Activated naive CD8-positive, alpha-beta T cell treated with anti-CD3 and anti-CD28 coated beads, Interleukin-2, amount 50 U/mL, for 24 hours (primary cell): ENCODE measurements around the gene GRID1.

ENCODE experiments used
- ATAC-seq: fragments of 150-1000 bp; cut with Tn5 transposase; one replicate; pipeline ENCODE4 v1.10.0; 2021
- DNase-seq: peaks from one replicate; pipeline ENCODE4 v3.0.0; 2021
- H3K27ac Mint-ChIP-seq: one replicate; pipeline ENCODE4 v1.8.0; 2021; ENCODE audit warnings: mild to moderate bottlenecking, mixed read lengths
- H3K27me3 Mint-ChIP-seq: one replicate; pipeline ENCODE4 v1.8.0; 2021; ENCODE audit warnings: mixed read lengths
- H3K36me3 Mint-ChIP-seq: one replicate; pipeline ENCODE4 v1.8.0; 2021; ENCODE audit warnings: low read depth, mixed read lengths
- H3K4me1 Mint-ChIP-seq: one replicate; pipeline ENCODE4 v1.8.0; 2021; ENCODE audit warnings: mixed read lengths
- H3K4me3 Mint-ChIP-seq: one replicate; pipeline ENCODE4 v1.8.0; 2021; ENCODE audit warnings: mild to moderate bottlenecking, moderate library complexity, mixed read lengths
- H3K9me3 Mint-ChIP-seq: one replicate; pipeline ENCODE4 v1.8.0; 2021; ENCODE audit warnings: mixed read lengths

Gene GRID1

DNA sequence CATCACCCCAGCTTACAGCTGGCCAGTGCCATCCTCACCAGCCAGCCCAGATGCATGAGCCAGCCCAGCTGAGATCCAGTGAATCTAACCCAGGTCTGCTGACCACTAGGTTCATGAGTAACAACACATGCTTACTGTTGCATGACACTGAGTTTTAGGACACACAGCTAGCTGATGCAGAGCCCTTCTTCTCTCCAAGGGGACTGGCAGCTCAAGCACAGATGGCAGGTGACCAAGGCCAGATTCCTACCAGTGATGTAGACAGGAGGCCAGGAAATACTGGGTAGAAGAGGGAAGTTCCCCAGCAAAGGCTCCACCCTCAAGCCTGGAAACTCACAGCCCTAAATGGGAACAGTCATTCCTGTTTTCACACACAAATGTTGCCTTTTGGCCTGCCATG lies 236.6 kb downstream of the GRID1 start:
- peaks cover 4% of the 10 kb centered on the region for H3K27me3 Mint-ChIP-seq
- no peak overlapping the region for H3K4me3 Mint-ChIP-seq
- H3K4me1 Mint-ChIP-seq = no peaks in the 10 kb centered on the region
- no peaks in the 10 kb centered on the region for H3K9me3 Mint-ChIP-seq
- no peak overlapping the region for H3K27ac Mint-ChIP-seq
- DNase-seq (no peak), ATAC-seq (no peak)
- H3K36me3 Mint-ChIP-seq = no peaks in the 10 kb centered on the region

DNA sequence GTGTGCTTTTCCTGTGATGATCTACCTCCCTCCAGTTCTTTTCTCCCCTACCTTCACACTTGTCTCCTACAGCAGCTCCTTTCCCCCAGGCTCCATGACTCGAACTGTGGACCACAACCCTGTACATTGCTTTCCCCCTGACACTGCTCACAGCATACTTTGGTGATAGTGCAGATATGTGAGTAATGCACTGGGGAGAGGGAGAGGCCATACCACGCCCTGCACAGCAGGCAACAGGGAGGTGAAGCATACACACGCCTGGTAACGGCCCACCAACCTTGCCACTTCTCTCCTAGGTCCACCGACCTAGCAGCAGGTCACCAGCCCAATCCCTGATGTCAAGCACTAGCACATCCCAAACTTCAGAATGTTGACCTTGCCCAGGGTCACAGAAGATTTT lies 238.2 kb downstream of the GRID1 start:
- Mint-ChIP-seq H3K27me3 (peaks cover 8% of the 10 kb centered on the region), H3K36me3 (no peaks in the 10 kb centered on the region), H3K4me1 (no peaks in the 10 kb centered on the region), H3K4me3 (no peak overlapping the region), H3K27ac (no peak overlapping the region), H3K9me3 (no peaks in the 10 kb centered on the region)
- ATAC-seq = no peak
- DNase-seq = no peak

DNA sequence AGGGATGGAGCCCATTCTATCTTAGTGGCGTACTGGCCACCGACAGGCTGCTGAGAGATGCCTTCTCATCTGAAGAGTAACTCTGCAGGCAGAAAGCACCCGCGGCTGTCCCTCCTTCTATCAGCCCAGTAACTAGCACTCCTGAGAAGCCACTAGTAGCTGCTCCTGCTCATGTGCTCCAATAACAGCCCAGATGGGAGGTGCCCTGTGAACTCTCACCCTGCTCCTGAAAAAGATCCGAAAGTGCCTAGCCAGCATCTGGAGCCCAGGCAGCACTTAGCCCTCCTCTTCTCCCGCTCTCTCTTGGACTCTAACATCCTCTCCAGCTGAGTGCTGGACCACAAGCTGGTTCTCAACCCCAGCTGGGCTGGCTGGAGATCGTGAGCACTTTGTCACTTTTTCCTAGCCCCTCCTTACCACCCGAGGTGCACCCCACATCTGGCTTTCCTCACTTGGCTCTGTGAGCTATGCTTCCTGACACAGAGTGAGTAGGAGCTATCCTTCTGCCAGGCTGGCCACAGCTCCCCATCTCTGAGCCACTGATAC lies 239.2 kb downstream of the GRID1 start:
- Mint-ChIP-seq H3K4me3 (no peak overlapping the region), H3K27me3 (peaks cover 8% of the 10 kb centered on the region), H3K27ac (no peak overlapping the region), H3K9me3 (no peaks in the 10 kb centered on the region), H3K36me3 (no peaks in the 10 kb centered on the region), H3K4me1 (no peaks in the 10 kb centered on the region)
- ATAC-seq = no peak
- DNase-seq = no peak

DNA sequence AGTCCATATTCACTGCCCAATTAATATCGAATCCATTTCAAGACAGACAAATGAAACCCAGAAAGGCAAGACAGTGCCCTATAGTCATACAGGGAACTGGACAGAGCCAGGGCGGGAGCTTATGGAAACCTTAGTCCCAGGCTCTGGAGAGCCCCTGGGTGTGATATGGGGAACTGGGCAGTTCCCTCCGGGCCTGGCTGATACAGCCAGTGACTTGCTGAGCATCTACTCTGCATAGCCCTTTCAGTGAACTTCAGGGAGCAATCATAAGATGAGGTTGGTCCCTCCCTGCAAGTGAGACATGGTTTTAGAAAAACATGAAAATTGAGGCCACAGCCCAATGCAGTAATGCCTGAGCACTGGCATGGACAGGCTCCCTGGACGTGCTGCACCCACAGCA lies 241.9 kb downstream of the GRID1 start:
- Mint-ChIP-seq H3K9me3 (no peaks in the 10 kb centered on the region), H3K27ac (no peak overlapping the region), H3K4me3 (no peak overlapping the region), H3K36me3 (no peaks in the 10 kb centered on the region), H3K4me1 (no peaks in the 10 kb centered on the region), H3K27me3 (peaks cover 8% of the 10 kb centered on the region)
- no peak for ATAC-seq
- no peak for DNase-seq

DNA sequence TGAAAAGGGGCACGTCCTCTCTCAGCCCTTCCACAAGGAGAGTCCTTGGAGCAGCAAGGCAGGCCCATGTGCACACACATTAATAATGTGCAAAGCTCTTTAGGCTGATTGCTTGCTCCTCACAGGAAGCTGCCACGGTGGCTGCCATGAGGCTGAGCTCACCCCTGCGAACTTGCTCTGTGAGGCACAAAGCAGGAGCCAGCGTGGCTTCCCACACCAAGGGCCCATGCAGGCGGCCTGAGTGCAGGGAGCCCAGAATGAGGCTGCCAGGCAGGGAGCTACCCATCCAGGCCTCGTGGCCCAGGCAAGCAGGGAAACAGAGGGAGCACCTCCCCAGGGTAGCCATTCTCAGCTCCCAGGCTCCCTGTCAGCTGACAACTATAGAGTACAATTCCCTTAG lies 242.9 kb downstream of the GRID1 start:
- Mint-ChIP-seq H3K27me3 (peaks cover 8% of the 10 kb centered on the region), H3K4me1 (no peaks in the 10 kb centered on the region), H3K9me3 (no peaks in the 10 kb centered on the region), H3K36me3 (no peaks in the 10 kb centered on the region), H3K27ac (no peak overlapping the region), H3K4me3 (no peak overlapping the region)
- ATAC-seq = no peak
- no peak for DNase-seq

DNA sequence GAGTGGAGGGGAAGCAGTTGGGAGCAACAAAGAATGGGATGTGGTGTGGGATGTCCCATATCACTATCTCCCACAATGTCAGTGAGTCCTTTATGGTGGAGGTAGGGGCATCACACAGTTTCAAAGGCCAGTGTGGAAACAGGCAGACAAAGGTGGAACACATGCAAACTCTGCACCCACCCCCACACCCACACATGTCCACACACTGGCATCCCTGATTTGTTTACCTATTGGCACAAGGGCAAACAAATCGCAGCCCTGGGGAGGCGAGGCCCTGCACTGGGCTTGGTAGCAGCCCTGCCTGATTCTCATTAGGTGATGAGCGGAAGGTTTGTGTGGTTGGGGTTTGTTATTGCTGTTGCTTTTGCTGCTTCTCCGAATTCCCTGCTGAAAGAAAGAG lies 243.3 kb downstream of the GRID1 start:
- Mint-ChIP-seq H3K4me1 (no peaks in the 10 kb centered on the region), H3K27ac (no peak overlapping the region)
- no peak for ATAC-seq

DNA sequence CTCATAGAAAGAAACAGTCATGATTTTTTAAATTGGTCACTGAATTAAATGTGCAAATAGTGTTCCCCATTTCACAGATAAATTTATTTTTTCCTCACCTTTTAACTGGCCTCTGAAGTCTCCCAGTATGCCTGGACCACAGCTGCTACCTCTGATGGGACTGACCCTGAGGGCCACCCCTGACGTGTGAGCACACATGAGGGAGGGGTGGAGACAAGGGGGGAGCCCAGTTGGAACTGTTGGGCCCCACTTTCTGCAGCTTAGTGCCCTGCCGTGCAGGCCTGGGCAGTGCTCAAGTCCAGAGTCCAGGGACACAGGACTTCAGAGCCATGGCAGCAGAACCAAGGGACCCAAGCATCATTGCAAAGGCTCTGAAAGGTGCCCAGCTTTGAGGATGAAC lies 243.9 kb downstream of the GRID1 start:
- DNase-seq (no peak), ATAC-seq (no peak)
- Mint-ChIP-seq H3K9me3 (no peaks in the 10 kb centered on the region), H3K4me3 (no peak overlapping the region), H3K27ac (no peak overlapping the region), H3K36me3 (no peaks in the 10 kb centered on the region), H3K27me3 (peaks cover 7% of the 10 kb centered on the region), H3K4me1 (no peaks in the 10 kb centered on the region)

More for the DNA sequence above, 243.3 kb downstream of the GRID1 start:
- peaks cover 8% of the 10 kb centered on the region for H3K27me3 Mint-ChIP-seq
- H3K36me3 Mint-ChIP-seq = no peaks in the 10 kb centered on the region
- no peaks in the 10 kb centered on the region for H3K9me3 Mint-ChIP-seq
- DNase-seq = no peak
- no peak overlapping the region for H3K4me3 Mint-ChIP-seq

DNA sequence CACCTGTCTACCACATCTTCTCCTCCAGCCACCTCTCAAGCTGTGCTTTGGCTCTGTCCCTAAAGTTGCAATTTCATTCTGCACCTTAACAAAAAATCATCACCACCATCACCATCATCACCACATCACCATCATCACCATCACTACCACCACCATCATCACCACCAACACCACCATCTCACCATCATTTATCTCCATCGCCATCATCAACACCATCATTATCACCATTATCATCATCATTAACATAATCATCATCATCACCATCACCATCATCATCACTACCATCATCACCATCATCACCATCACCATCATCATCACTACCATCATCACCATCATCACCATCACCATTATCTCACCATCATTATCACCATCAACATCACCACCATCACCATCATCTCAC lies 245.4 kb downstream of the GRID1 start:
- Mint-ChIP-seq H3K4me3 (no peak overlapping the region), H3K27ac (no peak overlapping the region), H3K9me3 (no peaks in the 10 kb centered on the region), H3K36me3 (no peaks in the 10 kb centered on the region), H3K27me3 (peaks cover 4% of the 10 kb centered on the region), H3K4me1 (no peaks in the 10 kb centered on the region)
- ATAC-seq (no peak), DNase-seq (no peak)

DNA sequence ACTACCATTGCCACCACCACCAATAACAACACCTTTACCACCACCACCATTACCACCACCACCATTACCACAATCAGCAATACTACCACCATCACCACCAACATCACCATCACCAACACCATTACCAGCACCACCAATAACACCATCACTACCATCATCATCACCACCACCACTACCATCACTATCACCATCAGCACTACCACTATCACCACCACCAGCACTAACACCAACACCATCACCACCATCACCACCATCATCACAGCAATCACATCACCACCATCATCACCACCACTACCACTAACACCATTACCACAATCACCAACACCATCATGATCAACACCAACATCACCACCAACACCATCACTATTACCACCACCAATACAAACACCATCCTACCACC lies 249.5 kb downstream of the GRID1 start:
- no peaks in the 10 kb centered on the region for H3K36me3 Mint-ChIP-seq
- H3K27ac Mint-ChIP-seq = no peak overlapping the region
- no peaks in the 10 kb centered on the region for H3K4me1 Mint-ChIP-seq
- ATAC-seq (no peak), DNase-seq (no peak)
- no peaks in the 10 kb centered on the region for H3K9me3 Mint-ChIP-seq
- H3K27me3 Mint-ChIP-seq = no peaks in the 10 kb centered on the region
- no peak overlapping the region for H3K4me3 Mint-ChIP-seq

DNA sequence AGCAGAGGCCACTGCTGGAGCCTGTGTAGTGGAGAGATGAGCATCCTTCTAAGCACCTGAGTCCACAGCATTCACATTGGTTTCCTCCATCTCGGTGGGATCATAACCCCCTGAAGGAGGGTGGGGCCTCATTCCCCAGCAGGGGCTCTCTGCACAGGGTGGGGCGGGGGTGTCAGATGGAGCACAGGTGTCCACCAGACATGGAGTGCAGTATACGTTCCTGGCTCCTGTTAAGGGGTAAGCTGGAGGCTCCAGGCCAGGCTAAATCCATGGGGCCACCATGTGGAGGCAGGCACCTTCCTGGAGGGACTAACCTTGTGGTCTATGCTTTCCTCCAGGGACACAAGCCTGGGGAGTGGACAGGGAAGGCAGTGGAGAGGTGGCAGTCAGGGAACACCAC lies 252.6 kb downstream of the GRID1 start:
- no peak overlapping the region for H3K27ac Mint-ChIP-seq
- H3K27me3 Mint-ChIP-seq = no peaks in the 10 kb centered on the region
- no peaks in the 10 kb centered on the region for H3K4me1 Mint-ChIP-seq
- H3K36me3 Mint-ChIP-seq = no peaks in the 10 kb centered on the region
- no peak for DNase-seq
- no peak overlapping the region for H3K4me3 Mint-ChIP-seq
- no peaks in the 10 kb centered on the region for H3K9me3 Mint-ChIP-seq
- ATAC-seq = no peak

DNA sequence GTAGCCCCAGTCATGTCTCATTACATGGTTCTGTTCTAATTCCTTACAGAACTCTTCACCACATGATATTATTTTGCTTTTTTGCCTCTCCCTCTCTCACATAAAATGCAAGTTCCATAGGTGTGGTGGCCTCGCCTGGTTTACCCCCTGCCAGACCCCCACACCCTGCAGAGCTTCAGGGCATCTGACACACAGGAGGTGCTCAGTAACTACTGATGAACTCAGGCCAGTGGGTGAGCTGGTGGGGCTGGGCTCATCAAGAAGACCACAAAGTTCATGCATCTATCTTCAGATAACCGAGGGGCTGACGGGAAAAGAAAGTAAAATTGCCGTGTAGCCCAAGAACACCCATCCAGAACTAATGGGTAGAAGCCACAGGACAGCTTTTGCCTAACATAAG lies 253.1 kb downstream of the GRID1 start:
- Mint-ChIP-seq H3K27me3 (no peaks in the 10 kb centered on the region), H3K9me3 (no peaks in the 10 kb centered on the region), H3K4me3 (no peak overlapping the region), H3K36me3 (no peaks in the 10 kb centered on the region), H3K27ac (no peak overlapping the region), H3K4me1 (no peaks in the 10 kb centered on the region)
- ATAC-seq (no peak), DNase-seq (no peak)

DNA sequence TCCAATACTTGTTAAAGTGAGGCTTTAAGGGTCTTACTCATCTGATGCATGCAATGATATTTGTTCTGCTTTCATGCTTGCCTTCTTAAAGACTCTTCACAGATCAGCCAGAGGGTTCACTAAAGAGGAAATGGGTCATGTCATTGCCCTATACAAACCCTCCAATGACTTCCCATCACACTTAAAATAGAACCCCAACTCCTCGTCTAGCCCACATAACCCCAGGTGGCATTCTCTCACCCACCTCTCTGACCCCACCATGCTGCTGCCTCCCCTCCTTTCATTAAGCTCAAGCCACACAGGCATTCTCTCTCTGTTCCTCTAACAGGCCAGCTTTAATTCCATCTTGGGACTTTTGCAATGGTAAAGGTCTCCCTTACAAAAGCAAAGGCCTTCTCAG lies 253.6 kb downstream of the GRID1 start:
- Mint-ChIP-seq H3K27ac (no peak overlapping the region), H3K27me3 (no peaks in the 10 kb centered on the region), H3K4me1 (no peaks in the 10 kb centered on the region), H3K36me3 (no peaks in the 10 kb centered on the region), H3K4me3 (no peak overlapping the region), H3K9me3 (no peaks in the 10 kb centered on the region)
- DNase-seq (no peak), ATAC-seq (no peak)

DNA sequence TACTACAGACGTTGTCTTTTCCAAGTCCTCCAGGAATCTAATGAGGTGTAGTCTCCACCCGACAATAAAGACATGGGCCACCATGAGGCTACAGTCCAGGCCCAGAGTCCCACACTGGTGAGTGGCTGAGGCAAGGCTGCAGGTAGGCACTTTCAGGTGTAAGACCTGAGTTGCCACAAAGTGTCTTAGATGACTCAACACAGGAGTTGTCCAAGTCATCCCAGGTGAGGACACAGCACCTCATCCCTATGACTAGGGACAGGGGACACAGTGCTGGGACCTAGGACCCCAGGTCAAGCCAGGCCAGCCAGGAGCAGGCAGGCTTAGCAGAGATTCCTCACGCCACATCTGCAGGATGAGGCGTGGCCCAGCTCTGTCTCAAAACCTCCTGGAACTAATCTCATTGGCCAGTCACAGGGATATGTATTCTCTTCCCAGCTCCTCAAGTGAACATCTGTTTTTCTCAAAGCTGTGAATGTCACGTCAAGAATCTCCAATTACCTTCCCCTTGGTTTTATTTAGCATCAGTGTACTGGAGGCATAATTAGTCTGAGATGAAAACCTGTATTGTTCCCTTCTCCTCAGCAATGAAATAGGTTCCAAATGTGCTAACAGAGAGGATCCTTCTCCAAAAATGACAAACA lies 254.6 kb downstream of the GRID1 start:
- Mint-ChIP-seq H3K9me3 (no peaks in the 10 kb centered on the region), H3K27me3 (no peaks in the 10 kb centered on the region), H3K27ac (no peak overlapping the region), H3K4me3 (no peak overlapping the region), H3K36me3 (no peaks in the 10 kb centered on the region), H3K4me1 (no peaks in the 10 kb centered on the region)
- ATAC-seq (no peak), DNase-seq (no peak)

DNA sequence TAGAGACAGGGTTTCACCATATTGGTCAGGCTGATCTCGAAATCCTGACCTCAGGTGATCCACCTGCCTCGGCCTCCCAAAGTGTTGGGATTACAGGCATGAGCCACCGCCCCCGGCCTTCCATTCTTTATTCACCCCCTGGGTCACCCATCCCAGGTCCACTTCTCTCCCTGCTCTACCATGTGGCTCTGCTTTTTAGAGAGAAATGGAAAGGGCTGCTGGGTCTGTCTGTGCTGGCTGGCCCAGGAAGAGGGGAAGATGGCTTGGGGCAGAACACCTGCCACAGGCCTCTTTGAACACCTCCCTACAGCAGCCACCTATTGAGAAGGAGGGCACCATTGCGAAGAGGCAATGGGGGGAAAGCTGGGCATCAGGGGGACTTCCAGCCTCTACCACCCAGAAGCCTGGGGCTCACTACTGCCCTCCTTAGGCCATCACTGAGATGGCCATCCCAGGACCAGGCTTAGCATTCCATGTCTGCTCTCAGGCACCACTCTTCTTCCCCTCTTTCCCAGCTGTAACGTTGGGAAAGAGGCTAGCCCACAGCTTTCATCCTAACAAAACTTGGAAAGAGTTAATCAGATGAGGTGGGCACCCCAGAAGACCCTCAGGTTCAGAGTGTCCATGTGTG lies 256.3 kb downstream of the GRID1 start:
- no peaks in the 10 kb centered on the region for H3K36me3 Mint-ChIP-seq
- no peaks in the 10 kb centered on the region for H3K27me3 Mint-ChIP-seq
- H3K27ac Mint-ChIP-seq = no peak overlapping the region
- no peak overlapping the region for H3K4me3 Mint-ChIP-seq
- no peaks in the 10 kb centered on the region for H3K4me1 Mint-ChIP-seq
- DNase-seq (peak; percentile 8), ATAC-seq (no peak)
- no peaks in the 10 kb centered on the region for H3K9me3 Mint-ChIP-seq

DNA sequence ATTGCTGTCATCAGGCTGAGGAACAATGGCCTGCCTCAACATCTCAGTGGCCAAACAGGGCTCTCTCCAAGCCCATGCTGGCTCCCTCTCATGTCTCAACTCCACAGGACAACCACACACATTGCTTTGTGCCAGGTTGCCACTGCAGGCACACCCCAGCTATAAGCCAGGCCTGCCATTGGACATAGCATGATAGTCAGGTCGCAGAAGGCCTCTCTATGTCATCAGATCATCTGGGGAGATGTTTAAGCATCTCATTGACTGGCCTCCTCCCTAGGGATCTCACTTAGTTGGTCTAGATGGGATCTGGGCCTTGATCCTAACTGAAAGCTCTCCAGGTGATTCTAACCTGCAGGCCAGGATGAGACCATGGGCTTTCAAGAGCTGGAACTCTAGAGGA lies 257.2 kb downstream of the GRID1 start:
- no peak overlapping the region for H3K27ac Mint-ChIP-seq

More for the DNA sequence above, 257.2 kb downstream of the GRID1 start:
- Mint-ChIP-seq H3K27me3 (no peaks in the 10 kb centered on the region), H3K36me3 (no peaks in the 10 kb centered on the region), H3K9me3 (no peaks in the 10 kb centered on the region), H3K4me3 (no peak overlapping the region), H3K4me1 (no peaks in the 10 kb centered on the region)
- no peak for ATAC-seq
- DNase-seq = no peak
